IMR-90 (cell line): Measurements from ENCODE around the gene LZTFL1.

Experiments
- CEBPB ChIP-seq: IDR thresholded peaks from 2 replicates; pipeline ENCODE4 v1.6.1; 2012; ENCODE audit warnings: low read depth, low read length, improper control_type of control experiment
- CTCF ChIP-seq: conservative IDR thresholded peaks from 2 replicates; pipeline ENCODE4 v1.5.1; 2012; ENCODE audit warnings: mild to moderate bottlenecking, low read depth, low read length, improper control_type of control experiment
- MAZ ChIP-seq: IDR thresholded peaks from 2 replicates; pipeline ENCODE4 v1.6.1; 2012; ENCODE audit warnings: low read depth, mild to moderate bottlenecking, low read length, improper control_type of control experiment, moderate library complexity, borderline replicate concordance
- POLR2A ChIP-seq: IDR thresholded peaks from 2 replicates; pipeline ENCODE4 v1.6.1; 2012; ENCODE audit warnings: mild to moderate bottlenecking, low read depth, low read length

DNA sequence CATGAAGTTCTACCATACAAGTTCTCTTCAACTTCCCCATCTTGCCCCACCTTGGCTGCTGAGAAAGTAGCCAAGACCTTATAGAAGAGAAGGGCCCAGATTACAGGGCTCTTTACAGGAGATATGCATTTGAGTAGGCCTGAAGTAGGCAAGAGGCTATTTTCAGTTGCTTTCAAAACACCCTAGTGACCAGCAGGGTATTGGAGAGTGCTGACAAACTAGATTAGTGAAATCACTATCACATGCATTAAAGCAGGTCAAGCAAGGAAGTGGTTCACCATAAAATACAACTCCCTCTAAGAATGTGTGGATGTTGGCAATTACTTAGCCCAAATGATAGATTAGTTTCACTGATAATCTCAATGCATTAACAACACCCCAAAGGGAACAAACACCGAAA, 2.7 kb upstream of the LZTFL1 start:
- no peak for TF ChIP-seq CTCF
- TF ChIP-seq CEBPB, result no peak
- TF ChIP-seq POLR2A, result no peak
- TF ChIP-seq MAZ, result no peak
